NCI-H524 (cell line): ENCODE results near the gene ZCCHC24.
A peak's percentile ranks its signal among the peaks of the same experiment; 100 is the strongest.

Source experiments
- DNase-seq, 2 experiments: peaks; one replicate each; lab custom pipeline; 2025; lab: John Stamatoyannopoulos, UW

Gene ZCCHC24

GRCh38 chr10:79411546-79412495 lies 33.6 kb downstream of the ZCCHC24 start:
- DNase-seq, result no peak

GRCh38 chr10:79410315-79411094 lies 34.9 kb downstream of the ZCCHC24 start:
- no peak for DNase-seq

- peak in 1 of 2 experiments; percentile 10 for DNase-seq
Observed at GRCh38 chr10:79409726-79410085, 35.7 kb downstream of the ZCCHC24 start.

GRCh38 chr10:79409038-79409725 lies 36.2 kb downstream of the ZCCHC24 start:
- no peak for DNase-seq

DNA sequence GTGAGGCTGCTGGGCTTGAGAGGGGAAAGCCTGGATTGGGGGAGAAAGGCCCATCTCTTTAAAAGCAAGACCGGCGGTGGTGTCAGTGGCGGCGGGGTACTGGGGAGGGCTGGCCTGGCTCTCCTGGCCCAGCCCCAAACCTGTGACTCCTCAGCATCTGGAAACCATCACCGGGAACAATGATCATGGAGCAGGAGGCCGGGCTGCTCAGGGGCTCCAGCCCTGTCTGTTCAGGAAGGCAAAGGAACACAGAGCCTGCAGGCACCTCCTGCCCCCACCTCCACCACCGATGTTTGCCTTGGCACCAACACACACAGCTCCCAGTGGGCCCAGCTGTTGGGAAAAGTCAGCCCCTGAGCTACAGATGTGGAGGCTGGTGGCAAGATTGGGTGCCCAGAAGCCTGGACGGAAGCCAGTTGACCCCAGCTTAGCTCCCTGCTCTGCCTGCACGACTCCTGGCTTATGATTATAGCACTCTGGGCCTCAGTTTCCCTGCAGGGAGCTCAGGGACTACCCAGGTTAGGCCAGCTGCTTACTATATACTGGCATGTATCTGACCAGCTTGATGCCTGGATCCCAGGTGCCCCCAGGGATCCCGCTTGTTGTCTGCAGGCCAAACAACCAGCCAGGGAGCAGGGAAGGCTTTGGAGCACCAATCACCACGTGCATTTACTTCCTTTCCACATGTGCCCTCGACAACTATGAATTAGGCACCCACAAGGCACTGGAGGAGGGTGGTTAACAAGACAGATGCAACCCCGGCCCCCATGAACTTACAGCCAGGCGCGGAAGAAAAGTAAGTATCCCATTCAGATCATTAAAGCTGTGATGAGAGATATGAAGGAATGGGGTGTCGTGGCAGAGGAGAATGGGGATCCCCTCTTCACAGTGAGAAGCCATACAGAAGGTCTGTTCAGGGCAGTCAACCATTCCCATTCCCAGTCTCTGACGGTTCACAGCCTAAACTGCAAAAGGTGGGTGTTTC lies 37.3 kb downstream of the ZCCHC24 start:
- no peak for DNase-seq

- DNase-seq, result no peak
Observed at GRCh38 chr10:79407423-79407796, 38.0 kb downstream of the ZCCHC24 start.

GRCh38 chr10:79406683-79407422 lies 38.6 kb downstream of the ZCCHC24 start:
- DNase-seq, result no peak

DNA sequence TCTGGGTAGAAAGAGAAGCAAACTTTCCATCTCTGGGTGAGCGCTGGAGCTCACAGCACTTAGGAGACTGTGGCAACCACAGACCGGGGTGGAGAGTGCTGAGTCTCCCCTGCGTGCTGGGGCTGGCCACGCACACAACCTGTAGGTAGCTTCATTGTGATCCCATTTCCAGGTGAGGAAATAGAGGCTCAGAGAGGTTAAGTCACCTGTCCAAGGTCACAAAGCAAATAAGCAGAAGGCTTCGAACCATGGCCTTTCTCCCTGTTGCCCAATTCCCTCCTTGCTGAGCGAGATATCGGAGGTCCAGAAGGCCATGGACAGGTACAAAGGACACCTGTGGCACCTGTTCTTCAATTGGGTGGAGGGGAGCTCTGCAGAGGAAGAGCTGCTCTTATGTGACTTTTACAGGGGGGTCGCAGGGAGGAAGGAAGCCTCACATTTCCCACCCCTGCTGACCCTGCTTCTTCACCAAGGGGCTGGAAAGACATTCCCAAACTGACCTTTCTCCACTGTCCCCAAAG lies 39.4 kb downstream of the ZCCHC24 start:
- no peak for DNase-seq

GRCh38 chr10:79405221-79405994 lies 40.0 kb downstream of the ZCCHC24 start:
- DNase-seq, result no peak

- DNase-seq, result no peak
Observed at GRCh38 chr10:79404690-79405131, 40.7 kb downstream of the ZCCHC24 start.

DNA sequence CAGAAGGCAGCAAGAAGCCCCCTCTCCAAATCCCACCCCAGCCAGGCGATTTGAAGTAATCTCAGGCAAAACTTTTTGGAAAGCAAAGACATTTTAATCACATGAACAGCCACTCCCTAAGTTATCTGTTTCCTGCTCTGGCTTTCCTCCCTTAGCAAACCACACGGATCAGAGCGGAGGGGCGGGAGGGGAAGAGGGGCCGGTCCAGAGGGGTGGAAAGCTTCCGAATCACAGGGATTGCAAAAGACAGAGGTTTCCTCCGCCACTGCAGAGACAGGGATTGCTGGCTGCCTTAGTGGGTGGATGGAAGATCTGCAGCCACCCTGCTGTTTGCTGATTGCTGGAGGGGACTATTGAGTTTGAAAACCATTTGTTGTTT lies 41.2 kb downstream of the ZCCHC24 start:
- DNase-seq, result no peak

DNA sequence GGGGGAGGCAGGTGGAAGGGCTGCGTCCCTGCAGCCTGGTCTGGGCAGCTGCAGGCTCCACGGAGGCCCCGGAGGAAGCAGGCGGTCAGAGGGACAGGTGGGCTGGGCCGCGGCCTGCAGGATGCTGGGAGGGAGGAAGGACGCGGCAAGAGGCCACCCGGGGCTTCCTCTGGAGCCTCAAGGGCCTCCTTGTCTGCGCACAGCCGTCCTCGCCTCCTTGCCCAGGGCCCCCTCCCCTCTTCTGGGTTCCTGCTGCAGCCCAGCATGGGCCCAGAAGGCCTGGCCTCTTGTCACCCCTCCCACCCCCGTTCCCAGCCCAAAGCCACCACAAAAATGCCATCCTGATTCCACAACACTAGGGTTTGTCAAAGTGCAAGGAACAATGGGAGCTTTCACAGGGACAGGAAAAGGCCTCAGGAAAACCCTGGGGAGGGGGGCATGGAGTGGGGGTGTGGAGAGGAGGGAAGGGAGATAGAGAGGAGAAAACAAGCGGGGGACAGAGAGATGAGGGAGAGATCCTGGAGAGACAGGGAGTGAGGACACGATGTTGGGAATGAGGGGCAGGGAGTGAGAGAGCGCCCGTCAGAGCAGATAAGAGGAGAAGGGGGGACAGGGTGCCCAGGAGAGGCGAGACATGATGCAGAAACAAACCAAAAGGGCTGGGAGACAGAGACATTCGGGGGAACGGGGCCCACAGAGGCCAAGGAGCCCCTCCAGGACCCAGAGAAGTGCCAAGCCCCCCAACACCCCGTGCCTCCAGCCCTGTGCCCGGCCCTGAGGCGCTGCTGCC lies 41.8 kb downstream of the ZCCHC24 start:
- no peak for DNase-seq

GRCh38 chr10:79402951-79403350 lies 42.5 kb downstream of the ZCCHC24 start:
- no peak for DNase-seq

GRCh38 chr10:79402625-79402946 lies 42.8 kb downstream of the ZCCHC24 start:
- no peak for DNase-seq

DNA sequence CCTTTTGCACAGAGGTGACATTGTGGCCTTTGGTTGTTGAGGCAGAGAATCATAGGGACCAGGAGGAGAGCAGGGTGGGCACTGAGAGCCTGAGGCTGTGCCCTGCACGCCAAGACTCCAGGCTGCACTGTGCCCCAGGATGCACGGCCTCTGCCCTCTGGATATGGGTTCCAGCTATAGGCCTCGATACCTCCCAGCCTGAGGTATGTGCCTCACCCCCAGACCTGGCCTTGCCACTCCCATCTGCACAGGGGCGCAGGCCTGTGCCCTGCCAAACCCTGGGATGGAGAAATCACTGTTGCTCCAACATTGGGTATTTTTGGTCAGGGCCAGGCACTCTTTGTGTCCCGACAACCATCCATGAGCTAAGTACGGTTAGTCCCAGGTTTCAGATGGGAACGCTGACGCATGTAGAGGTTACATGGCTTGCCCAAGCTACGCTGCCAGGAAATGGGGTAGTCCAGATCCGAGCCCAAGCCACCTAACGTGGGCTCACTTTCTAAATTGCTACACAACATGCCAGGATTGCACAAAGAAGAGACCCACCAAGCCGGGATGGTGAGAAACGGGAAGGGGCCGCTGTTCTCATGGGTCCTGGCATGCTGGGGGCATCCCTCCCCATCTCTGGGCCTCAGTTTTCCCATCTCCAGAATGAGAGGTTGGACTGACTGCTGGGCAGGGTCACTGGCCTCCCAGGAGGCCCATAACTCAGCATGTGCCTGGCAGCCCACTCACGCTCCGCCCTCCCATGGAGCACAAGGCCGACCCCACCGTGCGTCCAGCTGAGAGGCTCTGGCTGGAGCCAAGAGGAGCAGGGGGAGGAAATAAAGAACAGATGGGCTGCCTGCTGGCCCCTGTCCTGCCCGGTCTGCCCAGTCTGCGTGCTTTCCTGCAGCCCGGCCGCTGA lies 44.2 kb downstream of the ZCCHC24 start:
- peak in 1 of 2 experiments; percentile 47 for DNase-seq

GRCh38 chr10:79400146-79401004 lies 45.0 kb downstream of the ZCCHC24 start:
- peak in 1 of 2 experiments; percentile 34 for DNase-seq
